CD4-positive, alpha-beta T cell treated with Interleukin-15 for 4 hours (primary cell): Measurements from ENCODE around the gene AKIP1.
A peak's percentile ranks its signal among the peaks of the same experiment; 100 is the strongest.
"Not testable (repeated sequence)": the region's sequence is repeated elsewhere in the genome, so short reads cannot be mapped to it uniquely, and the experiment has no call there.

Source experiments
- DNase-seq: peaks from one replicate; pipeline ENCODE4 v3.0.0-alpha.2; 2020; ENCODE audit warnings: low spot score

The AKIP1 gene

GRCh38 chr11:8911029-8911823 is at the start of gene AKIP1:
Gene AKIP1, plus strand, starts transcription at chr11:8911189. Its CDS starts 261 bp downstream, at chr11:8911450.
- peak; percentile 78 for DNase-seq

GRCh38 chr11:8863838-8864237 is 47.2 kb upstream of the AKIP1 start:
- no peak for DNase-seq

GRCh38 chr11:8865304-8865703 is 45.7 kb upstream of the AKIP1 start:
- no peak for DNase-seq

GRCh38 chr11:8867035-8867434 is 44.0 kb upstream of the AKIP1 start:
- DNase-seq: no peak

- no peak for DNase-seq
These were observed 42.9 kb upstream of the AKIP1 start for GRCh38 chr11:8867931-8868631.

- DNase-seq: no peak
These were observed 40.4 kb upstream of the AKIP1 start for GRCh38 chr11:8870411-8871170.

GRCh38 chr11:8871171-8871775 is 39.7 kb upstream of the AKIP1 start:
- no peak for DNase-seq

- no peak for DNase-seq
These were observed 39.0 kb upstream of the AKIP1 start for GRCh38 chr11:8871962-8872361.

GRCh38 chr11:8873741-8874405 is 37.1 kb upstream of the AKIP1 start:
- DNase-seq: no peak

GRCh38 chr11:8878771-8879170 is 32.2 kb upstream of the AKIP1 start:
- no peak for DNase-seq

GRCh38 chr11:8881585-8881984 is 29.4 kb upstream of the AKIP1 start:
- not testable (repeated sequence) for DNase-seq

- no peak for DNase-seq
These were observed 24.7 kb upstream of the AKIP1 start for GRCh38 chr11:8886322-8886721.

GRCh38 chr11:8891185-8891584 is 19.8 kb upstream of the AKIP1 start:
- not testable (repeated sequence) for DNase-seq

GRCh38 chr11:8899119-8899753 is 11.8 kb upstream of the AKIP1 start:
- no peak for DNase-seq

GRCh38 chr11:8905528-8906165 is 5.3 kb upstream of the AKIP1 start:
- DNase-seq: no peak

- DNase-seq: no peak
These were observed 3.9 kb upstream of the AKIP1 start for GRCh38 chr11:8907116-8907515.

- no peak for DNase-seq
These were observed 2.9 kb upstream of the AKIP1 start for GRCh38 chr11:8908099-8908498.

GRCh38 chr11:8910649-8911026 is 351 bp upstream of the AKIP1 start:
- DNase-seq: no peak

- peak; percentile 46 for DNase-seq
These were observed 3.1 kb downstream of the AKIP1 start for GRCh38 chr11:8913961-8914660.

GRCh38 chr11:8914661-8915018 is 3.7 kb downstream of the AKIP1 start:
- no peak for DNase-seq
